Measurements from ENCODE around the gene NUAK2. TPM values are rescaled to one million over a fixed set of nuclear protein-coding genes. Genes with fewer than 3 reads are reported as not detected.
A peak's percentile ranks its signal among the peaks of the same experiment; 100 is the strongest.

NUAK2 gene
- polyA plus RNA-seq, 3 donors: 9.1 to 44.9 (median 21.9) TPM

GRCh38 chr1:205296154-205296553 is 25.4 kb downstream of the NUAK2 start:
- H3K4me2 ChIP-seq (replicated peaks; ENCODE audit: extremely low read depth, low read length, poor library complexity, severe bottlenecking): no peak overlapping the region
- WGBS (ENCODE audit: insufficient coverage): 50% methylated on average over 1 of the region's 2 CpGs

GRCh38 chr1:205294934-205295333 is 26.6 kb downstream of the NUAK2 start:
- peaks cover 29% of the 10 kb centered on the region for H3K4me1 Mint-ChIP-seq
- no peak overlapping the region for H3K4me2 ChIP-seq (replicated peaks; ENCODE audit: extremely low read depth, low read length, poor library complexity, severe bottlenecking)

More at GRCh38 chr1:205296154-205296553, 25.4 kb downstream of the NUAK2 start:
- DNase-seq: no peak
- Mint-ChIP-seq H3K27me3 (ENCODE audit: low read depth in 3 of 3) (peaks cover 5% of the 10 kb centered on the region in 3 donors), H3K4me3 (no peak overlapping the region), H3K27ac (no peak overlapping the region), H3K4me1 (peaks cover 39% of the 10 kb centered on the region), H3K36me3 (peaks cover 0 to 6% of the 10 kb centered on the region in 2 donors), H3K9me3 (no peaks in the 10 kb centered on the region)
- H4K20me1 ChIP-seq (ENCODE audit: insufficient read depth, low read length): peaks cover 4% of the 10 kb centered on the region
- H3K9me3 ChIP-seq (replicated peaks in 1 of 2; ENCODE audit: control insufficient read depth in 1 of 2, insufficient read depth in 1 of 2, low read length in 2 of 2): no peaks in the 10 kb centered on the region
- peaks cover 2% of the 10 kb centered on the region in 2 donors for H3K36me3 ChIP-seq (replicated peaks in 1 of 2; ENCODE audit: control insufficient read depth in 1 of 2, insufficient read depth in 2 of 2, low read length in 2 of 2)
- TF ChIP-seq CTCF (IDR thresholded peaks at IDR 0.05): no peak
- intact Hi-C loops (cut with micrococcal nuclease): no loop called here
- H3K4me3 ChIP-seq (replicated peaks in 1 of 3; ENCODE audit: low read depth in 2 of 3, low read length in 3 of 3): no peak overlapping the region
- H3K4me1 ChIP-seq (ENCODE audit: control insufficient read depth in 1 of 2, insufficient read depth in 2 of 2, low read length in 2 of 2): peaks cover 12 to 24% of the 10 kb centered on the region in 2 donors
- H3K79me2 ChIP-seq (ENCODE audit: insufficient read depth, low read length): no peaks in the 10 kb centered on the region
- no peak overlapping the region for H3K9ac ChIP-seq (ENCODE audit: insufficient read depth, low read length, poor library complexity, severe bottlenecking)
- no peak overlapping the region for H2AFZ ChIP-seq (ENCODE audit: insufficient read depth, low read depth, low read length, poor library complexity, severe bottlenecking)
- H3K27me3 ChIP-seq (ENCODE audit: control insufficient read depth in 2 of 2, insufficient read depth in 2 of 2, low read length in 2 of 2): no peaks in the 10 kb centered on the region
- H3K27ac ChIP-seq (ENCODE audit: low read depth in 1 of 2, low read length in 2 of 2): no peak overlapping the region

More at GRCh38 chr1:205294934-205295333, 26.6 kb downstream of the NUAK2 start:
- Histone ChIP-seq H3K9me3 (replicated peaks in 1 of 2; ENCODE audit: control insufficient read depth in 1 of 2, insufficient read depth in 1 of 2, low read length in 2 of 2) (no peaks in the 10 kb centered on the region), H3K27ac (ENCODE audit: low read depth in 1 of 2, low read length in 2 of 2) (no peak overlapping the region), H3K36me3 (replicated peaks in 1 of 2; ENCODE audit: control insufficient read depth in 1 of 2, insufficient read depth in 2 of 2, low read length in 2 of 2) (no peaks in the 10 kb centered on the region), H3K79me2 (ENCODE audit: insufficient read depth, low read length) (no peaks in the 10 kb centered on the region), H3K9ac (ENCODE audit: insufficient read depth, low read length, poor library complexity, severe bottlenecking) (no peak overlapping the region), H3K4me3 (replicated peaks in 1 of 3; ENCODE audit: low read depth in 2 of 3, low read length in 3 of 3) (no peak overlapping the region), H3K27me3 (ENCODE audit: control insufficient read depth in 2 of 2, insufficient read depth in 2 of 2, low read length in 2 of 2) (no peaks in the 10 kb centered on the region), H3K4me1 (ENCODE audit: control insufficient read depth in 1 of 2, insufficient read depth in 2 of 2, low read length in 2 of 2) (peaks cover 7 to 18% of the 10 kb centered on the region in 2 donors), H2AFZ (ENCODE audit: insufficient read depth, low read depth, low read length, poor library complexity, severe bottlenecking) (no peak overlapping the region), H4K20me1 (ENCODE audit: insufficient read depth, low read length) (no peaks in the 10 kb centered on the region)
- H3K27ac Mint-ChIP-seq: peak overlapping the region in 1 of 7 donors; percentile 59
- intact Hi-C loops (cut with micrococcal nuclease): no loop called here
- no peaks in the 10 kb centered on the region for H3K9me3 Mint-ChIP-seq
- DNase-seq: no peak
- no peak for TF ChIP-seq CTCF (IDR thresholded peaks at IDR 0.05)
- 100% methylated on average over 3 of the region's 5 CpGs for WGBS (ENCODE audit: insufficient coverage)
- peaks cover 5% of the 10 kb centered on the region in 3 donors for H3K27me3 Mint-ChIP-seq (ENCODE audit: low read depth in 3 of 3)
- peak overlapping the region in 1 of 2 donors; percentile 46 for H3K4me3 Mint-ChIP-seq
- no peaks in the 10 kb centered on the region for H3K36me3 Mint-ChIP-seq
